HG03175 (cell line): ENCODE results near the gene TRAK1.

ENCODE experiments used
- ATAC-seq: cut with Tn5 transposase; IDR thresholded peaks from one replicate; pipeline ENCODE4 v1.9.1; 2021; ENCODE audit warnings: mild to moderate bottlenecking, moderate library complexity; ENCODE audit not compliant: unreplicated experiment

TRAK1 gene

GRCh38 chr3:42123012-42123581 lies 31.9 kb downstream of the TRAK1 start:
- peak; percentile 57 for ATAC-seq

GRCh38 chr3:42123824-42124658 lies 32.9 kb downstream of the TRAK1 start:
- ATAC-seq: no peak

- no peak for ATAC-seq
These were observed 36.1 kb downstream of the TRAK1 start for GRCh38 chr3:42127226-42127625.

GRCh38 chr3:42128526-42128925 lies 37.4 kb downstream of the TRAK1 start:
- no peak for ATAC-seq

GRCh38 chr3:42129014-42129953 lies 38.1 kb downstream of the TRAK1 start:
- ATAC-seq: no peak

GRCh38 chr3:42130007-42130328 lies 38.8 kb downstream of the TRAK1 start:
- ATAC-seq: no peak

GRCh38 chr3:42130329-42131070 lies 39.3 kb downstream of the TRAK1 start:
- ATAC-seq: no peak

GRCh38 chr3:42133500-42134298 lies 42.5 kb downstream of the TRAK1 start:
- no peak for ATAC-seq

- no peak for ATAC-seq
These were observed 43.8 kb downstream of the TRAK1 start for GRCh38 chr3:42134867-42135464.

GRCh38 chr3:42139621-42140453 lies 48.7 kb downstream of the TRAK1 start:
- ATAC-seq: no peak

- no peak for ATAC-seq
These were observed 49.6 kb downstream of the TRAK1 start for GRCh38 chr3:42140665-42141203.

GRCh38 chr3:42143440-42143839 lies 52.3 kb downstream of the TRAK1 start:
- no peak for ATAC-seq

GRCh38 chr3:42144209-42144608 lies 53.1 kb downstream of the TRAK1 start:
- no peak for ATAC-seq

GRCh38 chr3:42148086-42148848 lies 57.1 kb downstream of the TRAK1 start:
- ATAC-seq: no peak

- no peak for ATAC-seq
These were observed 57.9 kb downstream of the TRAK1 start for GRCh38 chr3:42148982-42149432.

- no peak for ATAC-seq
These were observed 58.4 kb downstream of the TRAK1 start for GRCh38 chr3:42149532-42149931.

- ATAC-seq: no peak
These were observed 58.8 kb downstream of the TRAK1 start for GRCh38 chr3:42149975-42150374.
